GM21381 (cell line): ENCODE results near the gene PLAC9.
"Not testable (repeated sequence)": the region's sequence is repeated elsewhere in the genome, so short reads cannot be mapped to it uniquely, and the experiment has no call there.

Source experiments
- ATAC-seq: cut with Tn5 transposase; IDR thresholded peaks from one replicate; pipeline ENCODE4 v1.9.1; 2021; ENCODE audit warnings: mild to moderate bottlenecking, moderate library complexity; ENCODE audit not compliant: unreplicated experiment

The PLAC9 gene, protein sequence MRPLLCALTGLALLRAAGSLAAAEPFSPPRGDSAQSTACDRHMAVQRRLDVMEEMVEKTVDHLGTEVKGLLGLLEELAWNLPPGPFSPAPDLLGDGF

DNA sequence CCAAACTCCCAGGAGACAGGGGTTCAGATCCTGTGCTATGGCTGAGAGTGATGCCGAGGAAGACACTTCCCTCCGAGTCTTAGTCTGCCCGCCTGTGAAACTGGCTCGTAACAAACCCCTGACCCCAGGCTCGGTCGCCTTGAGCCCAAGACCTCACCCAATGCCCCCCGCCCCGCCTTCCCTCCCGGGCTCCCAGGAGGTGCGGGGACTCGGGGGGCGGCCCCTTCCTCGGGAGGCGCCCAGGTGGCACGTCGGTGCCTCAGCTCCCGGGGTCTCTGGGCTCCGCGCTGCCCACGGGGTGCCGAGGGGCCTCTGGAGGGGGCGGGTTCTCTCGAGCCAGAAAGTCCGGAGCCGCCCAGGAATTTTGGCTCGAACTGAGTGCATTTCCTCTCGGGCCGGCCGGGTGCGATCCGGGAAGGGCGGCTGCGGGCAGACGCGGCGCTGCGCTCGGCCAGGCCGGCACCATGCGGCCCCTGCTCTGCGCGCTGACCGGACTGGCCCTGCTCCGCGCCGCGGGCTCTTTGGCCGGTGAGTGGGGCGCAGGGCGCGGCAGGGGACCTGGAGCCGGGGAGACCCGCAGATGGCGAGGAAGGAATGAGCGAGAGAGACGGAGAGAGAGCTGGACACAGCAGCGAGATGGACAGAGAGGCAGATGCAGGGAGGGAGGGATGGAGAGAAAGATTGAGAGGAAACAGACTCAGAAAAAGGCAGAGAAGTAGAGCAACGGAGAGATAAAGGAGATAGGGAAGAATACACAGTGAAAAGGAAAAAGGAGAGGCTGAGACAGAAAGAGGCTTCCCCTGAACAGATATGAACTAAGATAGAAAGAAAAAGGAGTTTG lies at the start of gene PLAC9:
Gene PLAC9 (plus strand): TSS at position 432 of the 841 bp plus-strand sequence. CDS start 33 bp downstream, at position 465.
- ATAC-seq: no peak

DNA sequence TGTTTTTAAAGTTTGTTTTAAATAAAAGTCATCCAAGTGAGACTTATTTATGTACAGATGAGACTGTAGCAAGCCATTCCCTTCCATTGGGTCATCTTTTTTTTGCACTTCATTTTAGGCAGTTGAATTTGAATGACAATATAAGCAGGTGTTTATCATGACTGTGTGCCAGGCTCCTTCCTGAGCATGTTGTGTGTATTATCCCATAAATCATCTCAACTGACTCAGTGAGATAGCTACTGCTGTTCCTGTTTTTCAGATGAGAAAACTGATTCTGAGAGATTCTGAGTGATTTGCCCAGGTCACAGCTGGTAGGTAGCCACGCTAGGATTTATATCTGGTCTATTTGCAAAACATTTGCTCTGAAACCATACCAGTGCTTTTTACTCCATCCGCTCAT lies 42.4 kb upstream of the PLAC9 start:
- no peak for ATAC-seq

DNA sequence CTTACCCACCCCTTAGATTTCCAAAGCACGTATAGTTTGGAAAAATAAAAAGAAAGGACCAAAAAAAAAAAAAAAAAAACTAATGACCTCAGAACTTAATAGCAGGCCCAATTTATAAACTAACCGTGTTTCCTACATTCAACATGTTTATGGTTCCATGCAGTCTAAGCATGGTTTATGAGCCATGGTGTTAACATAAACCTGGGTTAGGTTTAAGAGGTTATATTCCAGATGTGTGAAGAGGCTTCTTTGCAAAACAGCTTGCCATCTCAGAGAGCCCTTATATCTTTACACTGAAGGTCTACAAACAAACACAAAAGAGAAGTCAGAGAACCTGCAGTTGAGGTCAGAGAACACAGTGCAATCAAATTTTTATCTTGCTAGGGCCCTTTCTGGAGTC lies 38.3 kb upstream of the PLAC9 start:
- ATAC-seq: no peak

DNA sequence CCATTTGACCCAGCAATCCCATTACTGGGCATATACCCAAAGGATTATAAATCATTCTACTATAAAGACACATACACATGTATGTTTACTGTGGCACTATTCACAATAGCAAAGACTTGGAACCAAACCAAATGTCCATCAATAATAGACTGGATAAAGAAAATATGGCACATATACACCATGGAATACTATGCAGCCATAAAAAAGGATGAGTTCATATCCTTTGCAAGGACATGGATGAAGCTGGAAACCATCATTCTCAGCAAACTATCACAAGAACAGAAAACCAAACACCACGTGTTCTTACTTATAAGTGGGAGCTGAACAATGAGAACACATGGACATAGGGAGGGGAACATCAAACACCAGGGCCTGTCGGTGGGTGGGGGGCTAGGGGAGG lies 34.3 kb upstream of the PLAC9 start:
- not testable (repeated sequence) for ATAC-seq

DNA sequence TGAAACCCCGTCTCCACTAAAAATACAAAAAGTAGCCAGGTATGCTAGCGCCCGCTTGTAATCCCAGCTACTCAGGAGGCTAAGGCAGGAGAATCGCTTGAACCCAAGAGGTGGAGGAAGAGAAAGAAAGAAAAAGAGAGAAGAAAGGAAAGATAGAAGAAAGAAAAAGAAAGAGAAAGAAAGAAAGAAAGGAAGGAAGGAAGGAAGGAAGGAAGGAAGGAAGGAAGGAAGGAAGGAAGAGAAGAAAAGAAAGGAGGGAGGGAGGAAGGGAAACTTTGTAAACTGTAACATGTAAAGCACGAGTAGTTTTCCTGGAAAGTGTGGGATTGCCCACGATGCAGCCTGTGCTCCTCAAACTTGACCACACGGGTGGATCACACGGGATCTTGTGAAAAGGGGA lies 33.2 kb upstream of the PLAC9 start:
- not testable (repeated sequence) for ATAC-seq

DNA sequence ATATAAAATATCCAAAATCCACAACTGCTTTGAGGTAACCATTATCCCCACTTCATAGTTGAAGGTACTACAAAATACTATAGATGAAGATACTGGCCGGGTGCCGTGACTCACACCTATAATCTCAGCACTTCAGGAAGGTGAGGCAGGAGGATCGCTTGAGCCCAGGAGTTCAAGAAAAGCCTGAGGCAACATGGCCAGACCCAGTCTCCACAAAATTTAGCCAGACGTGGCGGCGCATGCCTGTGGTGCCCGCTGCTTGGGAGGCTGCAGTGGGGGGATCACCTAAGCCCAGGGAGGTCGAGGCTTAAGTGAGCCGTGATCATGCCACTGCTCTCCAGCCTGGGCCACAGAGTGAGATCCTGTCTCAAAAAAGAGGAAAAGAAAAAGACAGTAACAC lies 32.4 kb upstream of the PLAC9 start:
- ATAC-seq: no peak

DNA sequence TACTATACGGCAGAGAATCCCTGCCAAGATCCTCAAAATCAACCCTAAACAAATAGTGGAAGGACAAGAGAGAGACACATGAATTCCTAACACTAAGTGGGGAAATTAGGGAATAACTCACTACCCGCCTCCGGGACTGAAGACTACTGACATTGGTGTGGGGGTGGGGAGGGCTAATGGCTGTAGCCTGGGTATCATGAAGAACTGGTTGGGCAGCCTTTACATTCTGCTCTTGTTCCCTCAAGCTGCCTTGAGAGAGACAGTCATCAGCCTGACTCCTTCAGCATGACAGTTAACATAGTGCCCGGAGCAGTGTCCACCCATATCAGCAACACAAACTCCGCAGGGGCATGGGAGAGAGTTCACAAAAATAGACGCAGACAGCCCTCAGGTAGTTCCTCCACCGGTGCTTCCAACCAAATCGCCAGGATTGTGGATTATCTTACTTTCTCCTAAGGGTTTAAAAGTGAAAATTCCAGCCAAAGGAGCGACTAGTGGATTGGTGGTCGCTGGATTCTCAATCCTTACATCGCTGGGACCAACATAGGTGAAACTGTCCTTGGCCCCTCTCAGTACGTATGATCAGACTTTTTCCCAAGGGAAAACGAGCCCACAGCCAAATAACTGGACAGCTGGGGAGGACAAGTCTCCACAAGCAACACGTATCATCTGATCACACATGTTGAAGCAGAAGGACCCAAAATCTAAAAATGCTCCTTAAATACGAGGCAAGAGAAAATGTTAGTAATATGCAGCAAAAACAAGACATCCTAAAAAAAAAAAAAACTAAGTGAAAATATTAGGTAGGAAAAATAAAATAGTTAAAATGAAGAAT lies 31.5 kb upstream of the PLAC9 start:
- no peak for ATAC-seq

DNA sequence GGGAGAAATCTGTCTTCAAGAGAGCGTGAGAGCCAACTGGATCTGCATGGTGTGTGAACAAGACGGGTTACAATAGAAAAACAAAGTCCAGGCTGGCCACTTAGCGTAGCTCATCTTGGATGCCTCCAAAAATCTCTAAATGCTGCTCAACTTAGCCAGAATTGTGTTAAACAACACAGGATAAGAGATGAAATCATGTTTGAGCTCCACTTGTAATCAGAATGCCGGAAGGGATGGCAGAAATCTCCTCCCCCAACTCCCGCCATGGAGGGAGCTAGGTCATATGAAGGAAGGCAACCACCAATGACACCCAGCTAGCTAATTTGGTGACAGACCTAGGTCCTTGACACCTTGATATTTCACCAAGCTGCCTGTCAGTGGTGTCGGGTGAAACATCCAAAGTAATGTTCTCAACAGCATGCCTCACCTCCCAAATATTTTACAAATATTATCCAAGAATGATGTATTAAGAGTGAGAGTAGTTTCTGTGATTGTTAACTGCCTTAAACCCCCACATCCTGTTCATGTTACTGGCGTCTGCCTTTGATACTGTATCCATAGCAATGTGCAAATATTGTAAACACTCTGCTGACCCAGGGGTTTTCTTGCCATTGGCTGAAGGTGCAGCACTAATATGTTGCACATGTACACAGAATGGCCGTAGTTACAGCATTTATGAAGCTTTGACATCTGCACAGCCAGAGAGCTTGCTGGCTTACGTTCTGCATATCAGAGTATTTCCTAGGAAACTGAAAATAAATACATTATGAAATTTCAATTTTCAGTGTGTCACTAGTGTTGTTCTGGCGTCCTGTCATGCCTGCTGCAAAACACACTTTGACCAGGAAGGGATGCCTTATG lies 28.2 kb upstream of the PLAC9 start:
- ATAC-seq: peak; percentile 72

DNA sequence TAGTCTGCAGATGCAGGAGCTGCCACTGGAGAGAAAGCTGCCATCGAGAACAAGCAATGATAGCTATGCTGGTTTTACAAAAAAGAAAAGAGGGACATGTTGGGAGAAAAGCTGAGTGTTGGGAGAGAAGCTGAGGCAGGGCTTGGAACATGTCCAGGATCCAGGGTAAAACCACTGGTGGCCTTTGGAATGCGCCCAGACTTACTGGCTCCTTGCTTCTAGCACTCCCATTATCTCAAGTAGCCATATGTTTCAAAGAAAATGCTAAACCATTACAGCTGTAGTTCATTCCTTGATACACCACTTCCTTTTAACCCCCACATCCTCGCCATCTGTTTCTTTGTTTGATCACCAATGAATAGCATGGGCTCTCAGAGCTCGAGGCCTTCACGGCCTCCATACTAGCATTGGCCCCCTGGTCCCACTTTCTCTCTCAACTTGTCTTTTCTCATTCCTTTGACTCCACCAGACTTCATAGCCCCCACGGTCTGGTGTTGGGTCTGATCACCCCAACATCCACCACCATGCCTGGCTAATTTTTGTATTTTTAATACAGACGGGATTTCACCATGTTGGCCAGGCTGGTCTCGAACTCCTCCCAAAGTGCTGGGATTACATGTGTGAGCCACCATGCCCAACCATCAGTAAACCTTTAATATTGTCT lies 23.8 kb upstream of the PLAC9 start:
- no peak for ATAC-seq

DNA sequence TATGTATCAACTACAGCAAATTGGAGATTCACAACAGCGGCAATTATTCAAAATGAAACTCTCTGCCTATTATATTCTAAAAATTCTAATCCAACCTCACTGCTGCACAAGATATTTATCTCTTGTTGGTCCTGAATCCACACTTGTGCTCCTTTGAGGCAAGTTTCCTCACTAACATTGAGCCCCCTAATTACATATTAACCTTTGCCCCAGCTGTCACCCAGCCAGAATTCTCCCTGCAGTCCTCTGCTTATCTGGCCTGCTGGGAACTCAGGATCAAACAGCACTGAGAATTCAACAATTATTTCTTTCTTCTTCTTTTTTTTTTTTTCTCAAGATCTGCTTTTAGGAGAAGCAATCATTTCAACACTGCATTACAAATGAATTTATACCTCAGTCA lies 21.5 kb upstream of the PLAC9 start:
- ATAC-seq: no peak

DNA sequence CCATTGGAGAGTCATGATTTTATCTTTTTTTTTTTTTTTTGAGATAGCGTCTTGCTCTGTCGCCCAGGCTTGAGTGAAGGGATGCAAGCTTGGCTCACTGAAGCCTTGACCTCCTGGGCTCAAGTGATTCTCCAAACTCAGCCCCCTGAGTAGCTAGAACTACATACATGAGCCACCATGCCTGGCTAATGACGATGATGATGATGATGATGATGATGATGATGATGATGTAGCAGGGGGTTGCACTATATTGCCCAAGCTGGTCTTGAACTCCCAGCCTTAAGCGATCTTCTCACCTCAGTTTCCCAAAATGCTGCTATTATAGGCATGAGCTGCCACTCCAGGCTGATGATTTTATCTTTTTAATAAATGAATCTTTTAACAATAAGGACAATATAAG lies 13.9 kb upstream of the PLAC9 start:
- no peak for ATAC-seq

DNA sequence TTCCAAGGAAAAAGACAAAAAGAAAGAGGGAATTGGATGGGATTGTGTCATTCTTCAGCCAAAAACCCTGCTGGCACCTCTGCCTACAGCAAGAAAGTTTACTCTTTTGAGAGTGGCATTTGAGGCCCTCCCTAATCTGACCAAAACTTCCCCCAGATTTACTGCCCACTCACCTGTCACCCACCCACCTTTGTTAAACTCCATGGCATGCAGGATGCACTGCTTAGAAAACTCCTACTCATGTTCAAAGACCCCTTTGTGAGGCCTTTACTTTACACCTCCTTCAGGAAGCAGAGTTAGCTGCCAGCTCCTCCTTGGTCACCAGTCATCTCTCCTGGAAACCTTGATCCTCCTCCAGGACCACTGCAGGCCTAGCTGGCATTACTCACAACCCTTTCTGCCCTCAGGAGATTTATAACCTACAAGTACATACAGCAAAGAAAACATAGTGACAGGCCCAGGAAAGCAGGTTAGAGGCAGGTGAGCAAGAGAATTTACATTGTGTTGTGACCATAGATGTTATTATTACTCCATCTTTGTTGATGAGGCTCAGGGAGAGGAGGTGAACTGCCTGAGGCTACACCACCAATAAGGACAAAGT lies 10.3 kb upstream of the PLAC9 start:
- no peak for ATAC-seq

DNA sequence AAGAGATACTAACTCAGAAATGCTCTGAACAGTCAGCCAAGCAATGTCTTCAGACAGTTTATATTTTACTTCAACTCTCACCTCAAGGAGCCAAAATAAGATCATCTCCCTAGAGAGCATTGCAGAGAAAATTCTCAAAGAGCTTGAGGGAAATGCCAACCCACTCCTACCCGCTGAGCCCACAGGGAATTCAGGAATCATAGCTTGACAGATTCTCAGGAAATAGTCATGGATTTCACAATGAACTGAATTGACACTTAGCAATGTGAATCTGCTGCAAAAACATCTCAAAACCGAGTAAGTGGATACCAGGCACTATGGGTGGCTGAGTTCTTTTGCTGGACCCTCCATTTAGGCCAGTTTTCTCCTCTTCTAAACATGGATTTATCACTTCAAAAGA lies 9.8 kb upstream of the PLAC9 start:
- no peak for ATAC-seq

DNA sequence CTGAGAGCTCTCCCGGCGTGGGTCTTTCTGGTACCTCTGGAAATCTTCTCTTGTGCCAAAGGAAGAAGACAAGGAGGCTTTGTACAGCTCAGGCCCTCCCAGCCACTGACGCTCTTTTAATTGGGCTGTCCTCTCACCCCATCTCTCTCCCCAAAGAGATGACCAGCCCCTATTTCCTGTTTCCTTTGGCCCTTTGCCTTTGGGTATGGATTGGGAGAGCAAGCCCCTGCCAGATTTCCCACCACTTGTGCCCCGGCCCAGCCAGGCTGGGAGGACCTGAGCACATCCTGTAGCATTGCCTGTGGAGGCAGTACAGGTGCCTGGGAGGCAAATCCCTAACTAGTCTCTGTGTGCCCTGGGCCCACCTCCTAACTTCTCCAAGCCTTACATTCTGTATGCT lies 5.7 kb upstream of the PLAC9 start:
- no peak for ATAC-seq

DNA sequence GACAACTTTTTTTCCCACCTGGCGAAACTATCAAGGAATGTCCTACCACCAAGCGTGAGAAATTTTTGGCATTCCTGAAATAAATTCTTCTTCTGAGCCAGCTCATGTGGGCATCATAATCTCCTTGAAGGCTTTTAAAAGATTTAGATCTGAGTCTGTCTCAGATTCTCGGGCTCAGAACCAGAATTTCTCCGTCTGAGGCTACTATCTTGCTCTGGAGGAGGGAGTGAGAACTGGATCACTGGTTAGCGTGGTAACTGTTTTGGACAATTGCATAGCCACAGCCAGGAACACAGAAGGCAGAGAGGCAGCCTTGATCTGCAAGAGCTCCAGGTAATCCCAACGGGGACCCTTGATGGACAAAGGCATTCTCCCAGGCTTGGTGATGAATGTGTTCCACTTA lies 1.0 kb upstream of the PLAC9 start:
- ATAC-seq: no peak

DNA sequence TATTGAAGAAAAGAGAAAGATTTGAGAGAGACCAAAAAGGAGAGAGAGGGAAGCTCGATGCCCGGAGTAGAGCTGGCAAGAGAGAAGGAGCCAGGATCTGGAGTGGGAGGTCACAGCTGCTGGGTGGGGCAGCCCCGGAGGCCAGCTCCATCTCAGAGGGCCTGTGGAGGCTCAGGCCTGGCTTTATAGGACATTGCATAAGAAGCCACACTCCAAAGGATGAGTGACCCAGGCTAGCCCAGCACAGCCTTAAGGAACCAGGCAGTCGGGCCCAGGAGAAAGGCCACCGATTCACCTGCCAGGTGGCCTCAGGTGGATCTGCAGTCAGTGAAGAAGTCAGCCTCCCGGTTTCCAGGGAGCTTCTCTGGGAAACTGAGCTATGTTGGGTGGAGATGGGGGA lies 676 bp downstream of the PLAC9 start:
- ATAC-seq: no peak

DNA sequence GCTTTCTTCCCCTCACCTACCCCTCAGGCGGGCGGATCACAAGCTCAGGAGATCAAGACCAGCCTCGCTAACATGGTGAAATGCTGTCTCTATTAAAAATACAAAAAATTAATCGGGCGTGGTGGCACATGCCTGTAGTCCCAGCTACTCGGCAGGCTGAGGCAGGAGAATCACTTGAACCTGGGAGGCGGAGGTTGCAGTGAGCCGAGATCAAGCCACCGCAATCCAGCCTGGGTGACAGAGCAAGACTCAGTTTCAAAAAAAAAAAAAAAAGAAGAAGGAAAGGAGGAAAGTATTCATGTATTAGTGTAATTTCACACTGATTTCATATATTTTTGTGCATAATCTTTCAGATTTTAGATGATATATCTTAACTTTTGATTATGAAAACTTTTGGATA lies 1.2 kb downstream of the PLAC9 start:
- not testable (repeated sequence) for ATAC-seq

DNA sequence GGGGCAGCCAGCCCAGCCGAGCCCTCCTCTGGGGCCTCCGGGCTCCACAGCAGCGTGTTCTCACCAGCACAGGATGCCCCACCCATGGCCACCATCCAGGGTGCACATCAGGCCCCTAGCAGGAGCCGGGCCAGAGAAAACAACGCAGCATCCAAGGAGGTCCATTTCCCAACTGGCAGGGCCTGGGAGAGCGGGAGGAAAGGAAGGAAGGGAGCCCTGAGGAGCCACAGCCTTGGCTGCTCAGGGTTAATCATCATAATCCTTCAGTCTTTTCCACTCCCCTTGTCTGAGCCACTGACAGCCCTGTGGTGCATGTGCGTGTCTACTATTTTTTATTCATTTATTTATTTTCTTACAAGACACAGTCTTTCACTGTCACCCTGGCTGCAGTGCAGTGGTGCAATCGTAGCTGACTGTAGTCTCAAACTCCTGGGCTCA lies 3.6 kb downstream of the PLAC9 start:
- no peak for ATAC-seq

DNA sequence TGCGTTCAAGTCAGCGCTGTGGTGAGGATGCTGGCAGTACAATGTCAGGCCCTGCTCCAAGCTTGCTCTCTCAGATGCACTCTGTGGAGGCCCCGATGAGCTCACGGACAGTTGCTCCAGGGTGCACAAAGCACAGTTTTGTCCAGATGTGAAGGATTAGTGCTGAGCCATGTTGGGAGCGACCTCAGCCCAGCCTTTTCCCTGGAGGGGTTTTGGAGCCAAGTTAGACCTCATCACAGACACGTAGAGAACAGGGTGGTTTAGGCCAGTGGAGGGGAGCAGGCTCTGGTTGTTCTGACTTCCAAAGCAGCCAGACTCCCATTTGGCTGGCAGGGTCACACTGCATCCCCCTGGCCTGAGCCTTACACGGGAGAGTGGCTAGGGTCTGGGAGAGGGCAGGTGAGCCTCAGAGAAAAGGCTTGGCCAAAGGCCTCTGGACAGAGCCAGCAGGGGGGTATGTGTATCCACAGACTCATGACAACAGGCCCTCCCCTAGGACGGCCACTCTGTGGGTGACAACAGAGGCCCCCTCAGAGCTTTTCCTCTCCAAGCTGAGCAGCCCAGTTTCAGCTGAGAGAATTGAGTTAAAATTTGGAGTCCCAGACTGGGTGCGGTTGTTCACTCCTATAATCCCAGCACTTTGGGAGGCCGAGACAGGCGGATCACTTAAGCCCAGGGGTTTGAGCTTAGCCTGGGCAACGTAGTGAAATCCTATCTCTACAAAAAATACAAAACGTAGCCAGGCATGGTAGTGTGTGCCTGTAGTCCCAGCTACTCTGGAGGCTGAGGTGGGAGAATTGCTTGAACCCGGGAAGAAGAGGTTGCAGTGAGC lies 4.7 kb downstream of the PLAC9 start:
- no peak for ATAC-seq
